NCI-H226 (cell line): ENCODE data around the gene CASZ1.

Experiments
- DNase-seq: peaks from one replicate; pipeline ENCODE4 v3.0.0-alpha.2; 2015

CASZ1 gene

GRCh38 chr1:10820422-10820821 is 24.0 kb upstream of the CASZ1 start:
- DNase-seq, result no peak

GRCh38 chr1:10819198-10819901 is 22.9 kb upstream of the CASZ1 start:
- no peak for DNase-seq

GRCh38 chr1:10818262-10819197 is 22.1 kb upstream of the CASZ1 start:
- DNase-seq, result no peak

- DNase-seq, result no peak
These were observed 20.4 kb upstream of the CASZ1 start for GRCh38 chr1:10816743-10817369.

- DNase-seq, result no peak
These were observed 19.8 kb upstream of the CASZ1 start for GRCh38 chr1:10816233-10816632.

GRCh38 chr1:10815858-10816195 is 19.4 kb upstream of the CASZ1 start:
- no peak for DNase-seq

- DNase-seq, result no peak
These were observed 18.8 kb upstream of the CASZ1 start for GRCh38 chr1:10814976-10815857.

- no peak for DNase-seq
These were observed 17.9 kb upstream of the CASZ1 start for GRCh38 chr1:10814312-10814711.

GRCh38 chr1:10813799-10814198 is 17.4 kb upstream of the CASZ1 start:
- no peak for DNase-seq

GRCh38 chr1:10812387-10812915 is 16.0 kb upstream of the CASZ1 start:
- DNase-seq, result no peak

GRCh38 chr1:10808441-10808840 is 12.0 kb upstream of the CASZ1 start:
- no peak for DNase-seq

- no peak for DNase-seq
These were observed 10.5 kb upstream of the CASZ1 start for GRCh38 chr1:10806966-10807365.

- no peak for DNase-seq
These were observed 7.8 kb upstream of the CASZ1 start for GRCh38 chr1:10803971-10804820.

- DNase-seq, result no peak
These were observed 6.7 kb upstream of the CASZ1 start for GRCh38 chr1:10802944-10803715.

GRCh38 chr1:10800778-10801177 is 4.3 kb upstream of the CASZ1 start:
- DNase-seq, result no peak

GRCh38 chr1:10799726-10800125 is 3.3 kb upstream of the CASZ1 start:
- no peak for DNase-seq

- DNase-seq, result peak; percentile 8
These were observed 997 bp downstream of the CASZ1 start for GRCh38 chr1:10795276-10796021.

GRCh38 chr1:10794724-10795275 is 1.6 kb downstream of the CASZ1 start:
- DNase-seq, result no peak

- peak; percentile 17 for DNase-seq
These were observed 3.3 kb downstream of the CASZ1 start for GRCh38 chr1:10793129-10793651.
